GM21786 (cell line): ENCODE measurements around the gene DNAAF3.
A peak's percentile ranks its signal among the peaks of the same experiment; 100 is the strongest.

Experiments used
- ATAC-seq: cut with Tn5 transposase; IDR thresholded peaks from one replicate; pipeline ENCODE4 v1.9.1; 2021; ENCODE audit not compliant: unreplicated experiment

DNAAF3 gene

GRCh38 chr19:55116859-55117662 lies 49.4 kb downstream of the DNAAF3 start, which contains the start of gene PPP1R12C:
Gene PPP1R12C, minus strand, starts transcription at chr19:55117637. Its CDS starts 94 bp downstream, at chr19:55117543.
- peak; percentile 1 for ATAC-seq

GRCh38 chr19:55116232-55116858 lies 50.1 kb downstream of the DNAAF3 start:
- ATAC-seq = no peak

GRCh38 chr19:55115446-55116065 lies 50.9 kb downstream of the DNAAF3 start:
- ATAC-seq = no peak

- ATAC-seq = no peak
Measured at GRCh38 chr19:55114566-55115145, 51.8 kb downstream of the DNAAF3 start.

DNA sequence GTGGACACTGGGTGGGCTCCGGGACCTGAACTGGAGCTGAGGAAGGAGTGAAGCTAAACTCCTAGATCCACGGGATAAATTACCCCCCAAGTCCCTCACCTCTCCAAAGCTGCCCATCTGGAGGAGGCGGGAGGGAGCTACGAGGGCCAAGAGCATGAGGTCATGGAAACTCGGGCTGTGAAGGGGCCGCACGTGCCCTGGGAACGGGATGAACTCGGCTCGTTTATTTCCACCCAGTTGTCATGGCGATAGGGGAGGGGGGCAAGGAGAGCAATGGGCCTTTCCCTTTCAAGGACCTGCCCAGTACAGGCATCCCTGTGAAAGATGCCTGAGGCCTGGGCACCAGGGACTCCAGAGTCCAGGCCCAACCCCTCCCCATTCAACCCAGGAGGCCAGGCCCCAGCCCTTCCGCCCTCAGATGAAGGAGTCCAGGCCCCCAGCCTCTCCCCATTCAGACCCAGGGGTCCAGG lies 52.8 kb downstream of the DNAAF3 start:
- no peak for ATAC-seq

GRCh38 chr19:55112777-55113569 lies 53.4 kb downstream of the DNAAF3 start:
- no peak for ATAC-seq

DNA sequence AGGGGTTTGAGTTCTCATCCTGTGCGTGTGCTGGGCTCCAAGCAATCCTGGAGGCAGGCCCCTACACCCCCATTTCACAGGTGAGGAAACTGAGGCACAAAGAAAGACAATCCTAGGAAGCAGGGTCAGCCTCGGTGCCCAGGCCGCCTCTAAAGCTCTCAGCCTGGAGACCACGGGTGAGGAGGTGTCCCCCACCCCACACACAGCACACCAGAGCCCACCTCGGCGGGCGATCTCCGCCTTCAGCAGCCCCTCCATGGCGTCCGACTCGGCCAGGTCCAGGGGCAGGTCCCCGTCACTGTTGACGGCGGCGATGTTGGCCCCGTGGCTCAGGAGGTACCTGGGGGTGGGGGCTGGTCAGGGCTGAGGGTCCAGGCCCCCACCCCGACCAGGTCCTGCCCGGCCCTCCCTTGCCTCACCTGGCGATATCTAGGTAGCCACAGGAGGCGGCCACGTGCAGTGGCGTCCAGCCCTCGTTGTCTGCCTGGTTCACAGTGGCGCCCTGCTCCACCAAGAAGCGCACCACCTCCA lies 54.1 kb downstream of the DNAAF3 start:
- no peak for ATAC-seq

DNA sequence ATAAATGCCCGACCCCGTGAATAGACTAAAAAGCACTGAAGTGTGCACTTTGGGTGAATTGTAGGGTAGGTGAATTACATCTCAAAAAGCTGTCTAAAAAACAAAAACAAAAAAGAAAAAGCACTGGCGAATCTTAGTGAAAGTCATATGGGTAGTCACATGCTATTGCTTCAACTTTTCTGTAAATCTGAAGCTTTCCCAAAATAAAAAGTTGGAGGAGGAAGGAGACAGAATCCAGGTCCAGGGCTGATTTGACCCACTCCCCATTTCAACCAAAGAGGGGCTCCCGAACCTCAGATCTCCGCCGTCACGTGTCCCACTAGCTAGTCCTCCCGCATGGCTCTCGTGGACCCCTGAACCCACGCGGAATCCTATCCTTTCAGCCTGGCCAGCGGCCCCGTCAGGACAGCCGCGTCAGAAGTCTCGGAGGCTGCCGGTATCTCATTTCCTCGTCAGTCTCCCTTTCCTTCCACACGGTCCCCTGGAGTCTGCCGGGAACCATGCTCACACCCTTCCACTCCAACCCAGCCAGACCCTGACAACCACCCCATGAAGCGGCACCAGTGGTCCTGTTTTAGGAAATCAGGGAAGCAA lies 55.1 kb downstream of the DNAAF3 start:
- no peak for ATAC-seq

- ATAC-seq = no peak
Measured at GRCh38 chr19:55109527-55110291, 56.7 kb downstream of the DNAAF3 start.
